ENCODE results near the gene AMT.

Gene AMT

DNA sequence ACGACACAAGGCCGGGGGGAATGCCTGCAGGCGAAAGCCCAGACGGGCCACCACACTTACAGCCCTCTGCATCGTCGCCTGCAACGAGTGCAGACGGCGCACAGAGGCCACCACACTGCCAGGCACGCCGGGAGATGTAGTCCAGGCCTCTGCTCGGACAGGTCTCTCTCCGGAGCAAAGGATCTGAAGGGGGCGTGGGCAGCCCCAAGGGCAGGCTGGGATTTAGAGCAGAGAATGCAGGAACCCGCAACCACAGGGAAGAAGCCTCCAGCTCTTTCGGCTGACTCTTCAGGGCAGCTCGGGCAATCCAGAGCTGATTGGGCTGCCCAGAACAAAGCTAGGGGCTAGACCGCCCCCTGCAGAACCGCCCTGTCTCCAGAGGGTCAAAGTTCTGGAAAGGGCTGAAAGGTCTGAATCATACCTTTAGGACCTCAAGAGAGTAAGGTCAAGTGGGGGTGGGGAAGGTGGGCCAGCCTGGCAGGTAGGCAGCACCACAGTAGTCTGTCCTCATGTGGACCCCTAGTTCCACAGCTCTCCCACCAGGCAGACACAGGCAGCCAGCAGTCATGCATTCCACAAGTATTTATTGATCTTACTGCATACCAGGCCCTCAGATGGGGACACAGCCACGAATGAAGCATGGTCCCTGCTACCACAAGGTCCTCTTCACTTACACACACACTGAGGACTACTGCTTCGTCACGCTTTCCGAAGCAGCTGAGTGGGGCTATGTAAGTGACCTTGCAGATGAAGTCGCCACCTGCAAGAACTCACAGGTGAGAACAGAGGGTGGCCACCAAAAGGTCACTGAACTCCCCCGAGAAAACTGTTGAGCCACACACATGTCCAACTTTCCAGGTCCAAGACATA is at the start of gene AMT:
Gene AMT (minus strand): TSS at position 95 of the 870 bp plus-strand sequence. CDS start 23 bp downstream, at position 72.
- H3K36me3 ChIP-seq (ENCODE audit: control insufficient read depth, insufficient read depth, low read length) = peaks cover 12% of the 10 kb centered on the region
- H3K27me3 ChIP-seq (ENCODE audit: control insufficient read depth, insufficient read depth, low read length) = no peaks in the 10 kb centered on the region
- H3K9me3 ChIP-seq (ENCODE audit: control insufficient read depth, insufficient read depth, low read depth, low read length) = no peaks in the 10 kb centered on the region
- H3K4me3 ChIP-seq (ENCODE audit: low read depth, low read length) = peak within 1 kb of the TSS; percentile 92
- peak within 1 kb of the TSS; percentile 52 for H3K27ac ChIP-seq (ENCODE audit: low read depth, low read length)
- peaks cover 19% of the 10 kb centered on the region for H3K4me1 ChIP-seq (ENCODE audit: control insufficient read depth, insufficient read depth, low read length)
- H3K9ac ChIP-seq (ENCODE audit: low read length) = peak within 1 kb of the TSS; percentile 88

- Histone ChIP-seq H3K27me3 (ENCODE audit: control insufficient read depth, insufficient read depth, low read length) (no peaks in the 10 kb centered on the region), H3K4me1 (ENCODE audit: control insufficient read depth, insufficient read depth, low read length) (peaks cover 24% of the 10 kb centered on the region), H3K27ac (ENCODE audit: low read depth, low read length) (peak overlapping the region; percentile 91)
Observed at GRCh38 chr3:49470714-49471420, 48.6 kb upstream of the AMT start.

DNA sequence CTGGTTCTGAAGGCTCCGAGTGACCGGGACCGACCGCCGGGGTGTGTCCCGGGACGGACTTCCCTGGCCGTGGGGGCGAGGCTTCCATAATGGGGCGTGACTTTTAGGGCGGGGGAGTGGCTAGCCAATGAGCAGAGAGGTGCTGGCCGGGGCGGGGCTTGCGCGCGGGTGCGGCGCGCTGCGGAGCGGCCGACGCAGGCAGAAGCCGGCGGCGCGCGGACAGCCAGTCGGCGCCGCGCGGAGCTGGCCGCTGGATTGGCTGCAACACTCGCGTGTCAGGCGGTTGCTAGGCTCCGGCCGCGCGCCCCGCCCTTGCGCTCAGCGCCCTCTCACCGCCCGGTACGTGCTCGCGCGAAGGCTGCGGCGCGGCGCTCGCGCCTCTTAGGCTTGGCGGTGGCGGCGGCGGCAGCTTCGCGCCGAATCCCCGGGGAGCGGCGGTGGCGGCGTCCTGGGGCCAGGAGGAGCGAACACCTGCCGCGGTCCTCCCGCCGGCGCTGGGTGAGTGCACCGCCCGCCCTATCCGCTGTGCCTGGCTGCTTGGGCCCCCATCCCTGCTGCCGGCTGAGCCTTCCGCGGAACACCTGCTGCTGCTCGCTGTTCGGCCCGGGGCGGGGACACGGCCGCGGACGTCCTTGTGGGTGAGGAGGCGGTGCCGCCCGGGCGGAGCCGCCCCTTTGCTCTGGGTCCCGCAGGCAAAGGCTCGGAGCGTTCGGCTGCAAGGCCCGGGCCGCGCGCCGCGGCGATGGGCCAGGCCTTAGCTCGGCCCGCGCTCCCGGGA is 47.9 kb upstream of the AMT start, which contains the start of gene DAG1:
Gene DAG1 (plus strand): TSS at position 332 of the 778 bp plus-strand sequence. CDS start 40,268 bp downstream, outside the sequence.
- Histone ChIP-seq H3K27ac (ENCODE audit: low read depth, low read length) (peak within 1 kb of the TSS; percentile 92), H3K27me3 (ENCODE audit: control insufficient read depth, insufficient read depth, low read length) (no peaks in the 10 kb centered on the region), H3K36me3 (ENCODE audit: control insufficient read depth, insufficient read depth, low read length) (peaks cover 2% of the 10 kb centered on the region; the same call in 1 of the 2 replicates), H3K4me3 (ENCODE audit: low read depth, low read length) (peak within 1 kb of the TSS; percentile 98), H3K9me3 (ENCODE audit: control insufficient read depth, insufficient read depth, low read depth, low read length) (no peaks in the 10 kb centered on the region), H3K9ac (ENCODE audit: low read length) (peak within 1 kb of the TSS; percentile 91), H3K4me1 (ENCODE audit: control insufficient read depth, insufficient read depth, low read length) (peaks cover 26% of the 10 kb centered on the region)

More at GRCh38 chr3:49470714-49471420, 48.6 kb upstream of the AMT start:
- Histone ChIP-seq H3K4me3 (ENCODE audit: low read depth, low read length) (peak overlapping the region; percentile 98), H3K9me3 (ENCODE audit: control insufficient read depth, insufficient read depth, low read depth, low read length) (no peaks in the 10 kb centered on the region), H3K36me3 (ENCODE audit: control insufficient read depth, insufficient read depth, low read length) (peaks cover 2% of the 10 kb centered on the region; the same call in 1 of the 2 replicates), H3K9ac (ENCODE audit: low read length) (peak overlapping the region; percentile 89)

DNA sequence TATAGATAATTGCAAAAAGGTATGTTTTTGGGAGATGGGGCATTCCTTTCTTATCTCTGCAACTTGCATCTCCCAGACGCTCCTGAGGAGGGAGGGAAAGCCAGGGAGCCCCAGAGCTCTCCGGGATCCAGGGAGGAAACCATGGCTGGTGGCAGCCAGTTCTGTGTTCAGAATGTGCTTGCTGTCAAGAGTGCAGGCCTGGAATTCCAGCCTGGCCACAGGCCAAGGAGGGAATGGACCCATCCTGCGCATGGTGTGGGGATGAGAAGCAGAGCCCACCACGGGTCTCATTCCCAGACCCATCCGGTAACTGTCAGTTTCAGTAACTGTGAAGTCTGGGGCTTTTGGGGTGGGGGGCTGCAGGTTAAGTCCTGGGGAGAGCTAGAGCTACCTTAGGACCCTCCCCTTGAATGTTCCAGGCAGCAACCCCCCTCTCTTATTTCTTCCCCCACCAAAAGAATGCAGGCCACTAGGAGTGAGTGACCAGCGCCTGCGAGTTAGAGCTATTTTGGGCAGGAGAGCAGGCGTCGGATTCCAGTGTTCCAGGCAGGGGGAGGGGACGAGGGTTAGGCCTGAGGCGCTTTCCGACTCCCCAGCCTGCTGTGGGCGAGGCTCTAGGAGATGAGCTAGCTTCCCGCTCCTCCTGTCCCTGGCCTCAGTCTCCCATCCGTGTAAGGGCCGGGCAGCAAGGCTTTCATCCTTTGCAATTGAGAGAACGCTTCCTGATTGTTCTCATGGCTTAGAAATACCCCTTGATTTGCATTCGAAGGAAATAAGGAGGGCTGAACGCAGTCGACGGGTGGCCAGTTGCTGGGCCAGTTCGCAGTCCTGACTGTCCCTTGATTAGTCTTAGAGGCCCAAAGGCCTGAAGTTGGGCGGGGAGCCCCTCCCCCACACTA is 47.0 kb upstream of the AMT start:
- Histone ChIP-seq H3K4me3 (ENCODE audit: low read depth, low read length) (peak overlapping the region; percentile 68), H3K27ac (ENCODE audit: low read depth, low read length) (peak overlapping the region; percentile 92), H3K4me1 (ENCODE audit: control insufficient read depth, insufficient read depth, low read length) (peaks cover 26% of the 10 kb centered on the region), H3K36me3 (ENCODE audit: control insufficient read depth, insufficient read depth, low read length) (peaks cover 2% of the 10 kb centered on the region; the same call in 1 of the 2 replicates), H3K27me3 (ENCODE audit: control insufficient read depth, insufficient read depth, low read length) (no peaks in the 10 kb centered on the region), H3K9ac (ENCODE audit: low read length) (peak overlapping the region; percentile 91), H3K9me3 (ENCODE audit: control insufficient read depth, insufficient read depth, low read depth, low read length) (no peaks in the 10 kb centered on the region)

GRCh38 chr3:49466085-49466484 is 43.8 kb upstream of the AMT start:
- Histone ChIP-seq H3K4me3 (ENCODE audit: low read depth, low read length) (no peak overlapping the region), H3K27me3 (ENCODE audit: control insufficient read depth, insufficient read depth, low read length) (no peaks in the 10 kb centered on the region), H3K27ac (ENCODE audit: low read depth, low read length) (peak overlapping the region; percentile 13; the same call in 1 of the 2 replicates), H3K36me3 (ENCODE audit: control insufficient read depth, insufficient read depth, low read length) (no peaks in the 10 kb centered on the region), H3K4me1 (ENCODE audit: control insufficient read depth, insufficient read depth, low read length) (peaks cover 31% of the 10 kb centered on the region), H3K9ac (ENCODE audit: low read length) (peak overlapping the region; percentile 23), H3K9me3 (ENCODE audit: control insufficient read depth, insufficient read depth, low read depth, low read length) (no peaks in the 10 kb centered on the region)

DNA sequence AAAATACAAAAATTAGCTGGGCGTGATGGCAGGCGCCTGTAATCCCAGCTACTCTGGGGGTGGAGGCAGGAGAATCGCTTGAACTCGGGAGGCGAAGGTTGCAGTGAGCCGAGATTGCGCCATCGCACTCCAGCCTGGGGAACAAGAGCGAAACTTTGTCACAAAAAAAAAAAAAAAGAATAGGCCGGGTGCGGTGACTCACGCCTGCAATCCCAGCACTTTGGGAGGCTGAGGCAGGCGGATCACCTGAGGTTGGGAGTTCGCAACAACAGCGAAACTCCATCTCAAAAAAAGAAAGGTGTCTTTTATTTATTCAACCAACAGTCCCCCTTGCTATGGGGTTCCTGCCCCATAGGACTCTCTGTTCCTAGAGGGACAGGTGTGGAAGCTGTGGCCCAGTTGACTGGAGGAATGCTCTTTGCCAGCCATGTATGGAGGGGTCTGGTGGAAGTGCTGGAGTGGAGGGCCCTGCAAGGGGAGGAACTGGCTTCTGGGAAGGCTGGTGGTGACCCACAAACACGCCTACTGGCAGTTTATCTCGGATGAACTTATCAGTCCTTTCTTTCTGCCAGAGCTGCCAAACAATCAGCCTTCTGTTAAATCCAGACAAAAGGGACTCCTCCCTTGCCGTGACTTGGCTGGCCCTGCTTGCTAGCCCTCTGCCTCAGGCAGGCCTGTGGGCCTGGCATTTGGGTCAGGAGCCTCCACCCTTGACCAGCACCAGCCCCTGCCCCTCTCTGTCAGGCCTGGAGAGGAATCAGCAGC is 43.2 kb upstream of the AMT start:
- Histone ChIP-seq H3K36me3 (ENCODE audit: control insufficient read depth, insufficient read depth, low read length) (no peaks in the 10 kb centered on the region), H3K9me3 (ENCODE audit: control insufficient read depth, insufficient read depth, low read depth, low read length) (no peaks in the 10 kb centered on the region), H3K27me3 (ENCODE audit: control insufficient read depth, insufficient read depth, low read length) (no peaks in the 10 kb centered on the region), H3K27ac (ENCODE audit: low read depth, low read length) (peak overlapping the region; percentile 13; the same call in 1 of the 2 replicates), H3K9ac (ENCODE audit: low read length) (peak overlapping the region; percentile 23), H3K4me1 (ENCODE audit: control insufficient read depth, insufficient read depth, low read length) (peaks cover 36% of the 10 kb centered on the region), H3K4me3 (ENCODE audit: low read depth, low read length) (no peak overlapping the region)

- H3K27ac ChIP-seq (ENCODE audit: low read depth, low read length) = peak overlapping the region; percentile 67
- H3K27me3 ChIP-seq (ENCODE audit: control insufficient read depth, insufficient read depth, low read length) = no peaks in the 10 kb centered on the region
- H3K9ac ChIP-seq (ENCODE audit: low read length) = peak overlapping the region; percentile 56
- peaks cover 48% of the 10 kb centered on the region for H3K4me1 ChIP-seq (ENCODE audit: control insufficient read depth, insufficient read depth, low read length)
- H3K36me3 ChIP-seq (ENCODE audit: control insufficient read depth, insufficient read depth, low read length) = no peaks in the 10 kb centered on the region
- no peak overlapping the region; the same call in 1 of the 2 replicates for H3K4me3 ChIP-seq (ENCODE audit: low read depth, low read length)
- no peaks in the 10 kb centered on the region for H3K9me3 ChIP-seq (ENCODE audit: control insufficient read depth, insufficient read depth, low read depth, low read length)
Observed at GRCh38 chr3:49462222-49462621, 39.9 kb upstream of the AMT start.

DNA sequence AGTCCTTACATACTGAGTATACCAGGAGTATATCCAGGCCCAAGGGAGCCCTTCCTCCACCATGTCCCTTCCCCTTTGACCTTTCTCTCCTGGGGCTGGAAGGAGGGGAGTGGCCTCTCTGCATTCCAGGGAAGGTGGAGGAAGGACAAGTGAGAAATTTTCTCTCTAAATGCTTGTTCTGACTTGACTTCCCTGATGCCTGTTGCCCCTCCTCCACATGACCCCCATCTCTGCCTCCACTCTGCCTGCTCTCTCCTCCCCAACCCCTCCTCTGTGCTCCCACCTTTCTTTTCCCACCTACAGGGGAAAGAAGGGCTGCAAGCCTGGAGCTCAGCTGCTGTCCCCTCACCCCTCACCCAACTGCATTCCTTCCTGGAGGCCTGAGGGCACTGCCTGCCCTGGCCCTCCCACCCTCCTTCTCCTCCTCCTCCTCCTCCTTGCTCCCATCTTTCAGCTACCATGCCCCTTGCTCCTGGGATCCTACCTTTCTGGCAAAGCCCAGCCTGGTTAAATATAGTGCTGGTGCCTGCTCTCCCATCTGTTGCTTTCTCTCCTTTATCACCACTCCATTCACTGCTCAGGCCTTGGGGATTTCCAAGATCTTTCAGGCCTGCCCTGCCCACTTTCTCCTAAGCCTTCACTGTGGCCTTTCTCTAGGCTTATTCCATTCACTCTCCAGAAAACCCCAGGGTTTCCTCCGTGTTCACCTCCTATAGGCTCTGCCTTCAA is 39.3 kb upstream of the AMT start:
- H3K36me3 ChIP-seq (ENCODE audit: control insufficient read depth, insufficient read depth, low read length) = no peaks in the 10 kb centered on the region
- peak overlapping the region; percentile 56 for H3K9ac ChIP-seq (ENCODE audit: low read length)
- H3K9me3 ChIP-seq (ENCODE audit: control insufficient read depth, insufficient read depth, low read depth, low read length) = no peaks in the 10 kb centered on the region
- H3K27me3 ChIP-seq (ENCODE audit: control insufficient read depth, insufficient read depth, low read length) = no peaks in the 10 kb centered on the region
- peaks cover 48% of the 10 kb centered on the region for H3K4me1 ChIP-seq (ENCODE audit: control insufficient read depth, insufficient read depth, low read length)
- peak overlapping the region; percentile 67 for H3K27ac ChIP-seq (ENCODE audit: low read depth, low read length)
- H3K4me3 ChIP-seq (ENCODE audit: low read depth, low read length) = peak overlapping the region; percentile 6; the same call in 1 of the 2 replicates

- H3K4me1 ChIP-seq (ENCODE audit: control insufficient read depth, insufficient read depth, low read length) = peaks cover 45% of the 10 kb centered on the region
- peak overlapping the region; percentile 67 for H3K27ac ChIP-seq (ENCODE audit: low read depth, low read length)
- peak overlapping the region; percentile 6; the same call in 1 of the 2 replicates for H3K4me3 ChIP-seq (ENCODE audit: low read depth, low read length)
- H3K36me3 ChIP-seq (ENCODE audit: control insufficient read depth, insufficient read depth, low read length) = no peaks in the 10 kb centered on the region
- no peaks in the 10 kb centered on the region for H3K27me3 ChIP-seq (ENCODE audit: control insufficient read depth, insufficient read depth, low read length)
- H3K9ac ChIP-seq (ENCODE audit: low read length) = peak overlapping the region; percentile 56
- H3K9me3 ChIP-seq (ENCODE audit: control insufficient read depth, insufficient read depth, low read depth, low read length) = no peaks in the 10 kb centered on the region
Observed at GRCh38 chr3:49460956-49461355, 38.7 kb upstream of the AMT start.

Data from HUES6 (cell line).